GM12872 (cell line): ENCODE results near the gene PPRC1.

Experiments used
- TF ChIP-seq, protein P1 (sequence below): IDR thresholded peaks from 3 replicates; pipeline ENCODE4 v1.5.1; 2011; ENCODE audit warnings: low read depth, mild to moderate bottlenecking, low read length, moderate library complexity; ENCODE audit not compliant: insufficient read depth

Gene PPRC1

DNA sequence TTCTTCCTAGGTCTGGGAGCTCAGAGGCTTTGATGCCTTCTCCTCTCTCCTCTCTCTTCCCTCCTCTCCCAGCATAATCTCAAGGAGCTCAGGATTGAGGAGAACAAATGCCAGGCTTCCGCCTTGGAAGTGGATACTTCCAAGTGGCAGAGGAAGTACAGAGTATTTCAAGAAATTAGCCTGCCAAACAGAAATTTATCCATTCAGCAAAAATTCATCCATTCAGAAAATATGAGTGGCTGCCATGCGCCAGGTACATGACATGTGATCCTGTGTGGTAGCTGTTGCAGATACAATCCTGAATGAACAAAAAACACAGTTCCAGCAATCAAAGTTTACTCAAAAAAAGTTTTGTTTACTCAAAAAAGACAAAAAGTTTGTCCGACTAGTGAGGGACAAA, 37.8 kb downstream of the PPRC1 start:
- TF ChIP-seq, protein P1, sequence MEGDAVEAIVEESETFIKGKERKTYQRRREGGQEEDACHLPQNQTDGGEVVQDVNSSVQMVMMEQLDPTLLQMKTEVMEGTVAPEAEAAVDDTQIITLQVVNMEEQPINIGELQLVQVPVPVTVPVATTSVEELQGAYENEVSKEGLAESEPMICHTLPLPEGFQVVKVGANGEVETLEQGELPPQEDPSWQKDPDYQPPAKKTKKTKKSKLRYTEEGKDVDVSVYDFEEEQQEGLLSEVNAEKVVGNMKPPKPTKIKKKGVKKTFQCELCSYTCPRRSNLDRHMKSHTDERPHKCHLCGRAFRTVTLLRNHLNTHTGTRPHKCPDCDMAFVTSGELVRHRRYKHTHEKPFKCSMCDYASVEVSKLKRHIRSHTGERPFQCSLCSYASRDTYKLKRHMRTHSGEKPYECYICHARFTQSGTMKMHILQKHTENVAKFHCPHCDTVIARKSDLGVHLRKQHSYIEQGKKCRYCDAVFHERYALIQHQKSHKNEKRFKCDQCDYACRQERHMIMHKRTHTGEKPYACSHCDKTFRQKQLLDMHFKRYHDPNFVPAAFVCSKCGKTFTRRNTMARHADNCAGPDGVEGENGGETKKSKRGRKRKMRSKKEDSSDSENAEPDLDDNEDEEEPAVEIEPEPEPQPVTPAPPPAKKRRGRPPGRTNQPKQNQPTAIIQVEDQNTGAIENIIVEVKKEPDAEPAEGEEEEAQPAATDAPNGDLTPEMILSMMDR, result no peak

DNA sequence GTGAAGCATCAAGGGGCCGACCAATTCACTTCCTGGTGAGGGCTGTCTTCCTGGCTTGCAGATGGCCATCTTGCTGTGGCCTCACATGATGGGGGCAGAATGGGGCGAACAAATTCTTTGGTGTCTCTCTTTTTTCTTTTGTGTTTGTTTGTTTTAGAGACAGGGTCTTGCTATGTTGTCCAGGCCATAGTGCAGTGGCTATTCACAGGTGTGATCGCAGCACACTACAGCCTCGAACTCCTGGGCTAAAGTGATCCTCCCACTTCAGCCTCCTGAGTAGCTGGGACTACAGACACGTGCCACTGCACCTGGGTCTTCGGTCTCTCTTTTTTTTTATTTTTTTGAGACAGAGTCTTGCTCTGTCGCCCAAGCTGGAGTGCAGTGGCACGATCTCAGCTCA, 39.4 kb downstream of the PPRC1 start:
- TF ChIP-seq, protein P1, result no peak

DNA sequence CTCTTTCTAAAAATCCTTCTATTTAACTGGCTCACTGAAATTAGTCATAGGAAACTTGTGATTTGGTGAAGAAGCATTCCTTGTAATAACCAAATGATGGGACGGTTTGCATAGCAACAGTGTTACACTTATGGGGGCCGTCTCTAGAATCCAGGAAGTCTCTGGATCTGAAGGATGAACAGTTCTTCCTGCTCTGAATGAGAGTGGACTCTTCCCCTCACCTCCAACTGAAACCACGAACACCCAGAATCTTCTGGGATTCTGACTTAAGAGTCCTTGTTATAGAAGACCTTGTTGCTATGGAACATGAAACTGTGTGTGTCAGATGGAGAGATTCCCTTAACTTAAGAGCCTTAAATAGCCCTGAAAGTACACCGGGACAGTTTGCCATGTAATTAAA, 42.6 kb downstream of the PPRC1 start:
- TF ChIP-seq, protein P1, result no peak

DNA sequence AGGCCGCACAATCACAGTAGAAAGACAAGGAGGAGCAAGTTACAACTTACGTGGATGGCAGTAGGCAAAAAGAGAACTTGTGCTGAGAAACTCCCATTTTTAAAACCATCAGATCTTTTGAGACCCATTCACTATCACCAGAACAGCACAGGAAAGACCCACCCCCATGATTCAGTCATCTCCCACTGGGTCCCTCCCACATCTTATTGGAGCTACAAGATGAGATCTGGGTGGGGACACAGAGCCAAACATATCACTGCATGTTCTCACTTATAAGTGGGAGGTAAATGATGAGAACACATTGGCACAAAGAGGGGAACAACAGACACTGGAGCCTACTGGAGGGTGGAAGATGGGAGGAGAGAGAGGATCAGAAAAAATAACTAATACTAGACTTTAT, 51.8 kb downstream of the PPRC1 start:
- TF ChIP-seq, protein P1, result no peak

DNA sequence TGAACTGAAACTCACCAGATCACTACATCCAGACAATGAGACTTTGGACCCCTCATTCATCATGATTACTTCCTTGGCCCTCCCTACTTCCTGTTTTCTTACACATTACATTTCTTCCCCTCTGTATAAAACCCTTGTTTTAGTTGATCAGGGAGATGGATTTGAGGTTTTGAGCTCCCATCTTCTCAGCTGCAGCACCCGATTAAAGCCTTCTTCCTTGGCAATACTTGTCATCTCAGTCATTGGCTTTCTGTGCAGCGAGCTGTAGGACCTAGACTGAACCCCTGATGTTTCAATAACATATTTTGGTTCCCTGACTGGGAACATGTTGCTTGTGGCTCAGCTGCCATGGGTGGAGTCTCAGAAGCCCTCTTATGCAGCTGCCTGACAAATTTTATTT, 52.4 kb downstream of the PPRC1 start:
- TF ChIP-seq, protein P1, result no peak

DNA sequence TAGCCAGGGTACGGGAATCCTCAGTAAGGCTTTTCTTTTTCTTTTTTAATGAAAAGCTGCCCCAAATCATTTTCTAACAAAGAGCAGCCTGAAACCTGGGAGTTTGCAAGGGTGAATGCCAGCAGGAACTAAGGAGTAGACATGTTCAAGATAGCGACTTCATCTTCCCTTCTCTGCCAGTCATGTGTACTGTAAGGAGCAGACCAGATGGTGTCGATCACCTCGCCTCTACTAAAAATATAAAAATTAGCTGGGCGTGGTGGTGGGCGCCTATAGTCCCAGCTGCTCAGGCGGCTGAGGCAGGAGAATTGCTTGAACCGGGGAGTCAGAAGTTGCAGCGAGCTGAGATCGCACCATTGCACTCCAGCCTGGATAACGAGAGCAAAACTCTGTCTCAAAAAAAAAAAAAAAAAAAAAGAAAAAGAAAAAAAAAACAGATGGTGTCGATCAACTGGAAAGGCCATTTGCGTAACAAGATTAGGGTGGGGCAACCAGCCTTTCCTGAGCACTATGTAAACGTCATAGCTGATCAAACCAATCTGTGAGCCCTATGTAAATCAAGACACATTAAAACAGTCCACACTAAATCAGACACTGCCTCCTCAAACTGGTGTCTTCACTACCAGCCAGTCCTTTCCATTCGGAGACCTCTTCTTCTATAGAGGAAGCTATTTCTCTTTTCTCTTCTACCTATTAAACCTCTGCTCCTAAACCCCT, 53.1 kb downstream of the PPRC1 start:
- TF ChIP-seq, protein P1, result no peak

DNA sequence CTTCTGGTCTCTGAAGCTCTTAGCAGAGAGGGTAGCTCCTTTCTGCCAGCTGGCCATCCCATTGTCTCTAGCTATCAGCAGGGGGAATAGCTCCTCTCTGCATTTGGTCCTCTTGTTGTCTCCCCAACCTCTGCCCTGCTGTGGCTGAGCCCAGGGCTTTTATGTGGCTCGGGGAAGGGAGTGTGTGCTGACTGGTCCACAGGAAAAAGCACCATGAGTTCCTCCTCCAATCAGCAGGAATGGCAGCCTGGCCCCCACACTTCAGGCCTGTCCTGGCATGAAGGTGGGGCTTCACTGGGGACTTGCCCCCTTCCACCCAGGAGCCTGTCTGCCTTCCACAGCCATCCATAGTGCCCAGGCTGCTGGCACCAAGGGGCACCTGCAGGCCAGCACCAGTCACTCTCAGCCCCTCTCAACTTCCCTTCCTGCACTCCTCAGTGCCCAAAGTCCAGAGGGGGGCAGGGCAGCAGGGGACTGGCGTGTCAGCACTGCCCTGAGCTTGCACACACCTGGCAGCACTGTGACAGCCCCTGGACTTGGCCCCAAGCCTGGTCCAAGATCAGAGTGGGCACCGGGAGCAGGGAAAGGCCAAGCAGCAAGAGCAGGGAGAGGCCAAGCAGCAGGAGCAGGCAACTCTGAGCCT, 55.6 kb downstream of the PPRC1 start:
- TF ChIP-seq, protein P1, result no peak
